OCI-LY7 (cell line): ENCODE measurements around the gene MOGAT1.

Source experiments
- EZH2phosphoT487 ChIP-seq: fragments of 200-600 bp; sonication (generic); IDR thresholded peaks from 2 replicates; pipeline ENCODE4 v1.6.1; 2018; ENCODE audit warnings: low read depth, borderline replicate concordance, mild to moderate bottlenecking, mixed run types, antibody characterized with exemption, low read length, moderate library complexity, mixed read lengths
- TF ChIP-seq, protein P1 (sequence below): fragments of 200-600 bp; sonication (generic); conservative IDR thresholded peaks from 2 replicates; pipeline ENCODE4 v1.5.1; 2014; ENCODE audit warnings: mild to moderate bottlenecking, antibody characterized with exemption, low read length, moderate library complexity, mixed read lengths

DNA sequence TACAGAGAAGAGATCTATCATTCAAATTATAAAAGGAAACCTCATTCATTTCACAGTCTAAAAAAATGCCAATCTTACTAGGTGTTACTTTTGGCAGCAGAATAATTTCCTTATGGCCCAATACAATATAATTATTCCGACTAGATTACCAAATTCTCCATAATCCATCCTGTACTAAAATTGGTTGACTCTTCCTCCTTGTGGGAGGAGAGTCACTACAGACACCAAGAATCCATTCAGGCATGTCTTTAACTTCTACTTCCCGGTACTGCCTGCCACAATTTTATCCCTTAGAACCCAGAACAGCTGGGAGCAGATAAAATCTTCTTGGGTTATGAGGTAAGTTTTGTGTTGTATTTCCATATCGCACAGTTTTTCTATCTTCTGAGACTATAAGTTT is 25.4 kb upstream of the MOGAT1 start:
- TF ChIP-seq, protein P1, sequence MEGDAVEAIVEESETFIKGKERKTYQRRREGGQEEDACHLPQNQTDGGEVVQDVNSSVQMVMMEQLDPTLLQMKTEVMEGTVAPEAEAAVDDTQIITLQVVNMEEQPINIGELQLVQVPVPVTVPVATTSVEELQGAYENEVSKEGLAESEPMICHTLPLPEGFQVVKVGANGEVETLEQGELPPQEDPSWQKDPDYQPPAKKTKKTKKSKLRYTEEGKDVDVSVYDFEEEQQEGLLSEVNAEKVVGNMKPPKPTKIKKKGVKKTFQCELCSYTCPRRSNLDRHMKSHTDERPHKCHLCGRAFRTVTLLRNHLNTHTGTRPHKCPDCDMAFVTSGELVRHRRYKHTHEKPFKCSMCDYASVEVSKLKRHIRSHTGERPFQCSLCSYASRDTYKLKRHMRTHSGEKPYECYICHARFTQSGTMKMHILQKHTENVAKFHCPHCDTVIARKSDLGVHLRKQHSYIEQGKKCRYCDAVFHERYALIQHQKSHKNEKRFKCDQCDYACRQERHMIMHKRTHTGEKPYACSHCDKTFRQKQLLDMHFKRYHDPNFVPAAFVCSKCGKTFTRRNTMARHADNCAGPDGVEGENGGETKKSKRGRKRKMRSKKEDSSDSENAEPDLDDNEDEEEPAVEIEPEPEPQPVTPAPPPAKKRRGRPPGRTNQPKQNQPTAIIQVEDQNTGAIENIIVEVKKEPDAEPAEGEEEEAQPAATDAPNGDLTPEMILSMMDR: no peak
- no peak for TF ChIP-seq EZH2phosphoT487
